GM18511 (cell line): Measurements from ENCODE around the gene STAT5A.
A peak's percentile ranks its signal among the peaks of the same experiment; 100 is the strongest.
"Not testable (repeated sequence)": the region's sequence is repeated elsewhere in the genome, so short reads cannot be mapped to it uniquely, and the experiment has no call there.

ENCODE experiments used
- ATAC-seq: cut with Tn5 transposase; IDR thresholded peaks from one replicate; pipeline ENCODE4 v1.9.1; 2021; ENCODE audit warnings: mild to moderate bottlenecking, moderate library complexity; ENCODE audit not compliant: unreplicated experiment

Gene STAT5A

DNA sequence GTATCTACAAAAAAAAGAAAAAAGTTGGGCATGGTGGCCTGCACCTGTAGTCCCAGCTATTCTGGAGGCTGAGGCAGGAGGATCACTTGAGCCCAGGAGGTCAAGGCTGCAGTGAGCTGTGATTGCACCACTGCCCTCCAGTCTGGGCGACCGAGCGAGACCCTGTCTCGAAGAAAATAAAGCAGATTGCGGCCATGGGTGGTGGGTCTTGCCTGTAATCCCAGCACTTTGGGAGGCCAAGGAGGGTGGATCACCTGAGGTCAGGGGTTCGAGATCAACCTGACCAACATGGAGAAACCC, 16.7 kb downstream of the STAT5A start:
- ATAC-seq, result not testable (repeated sequence)

GRCh38 chr17:42305543-42306384, 17.5 kb downstream of the STAT5A start:
- ATAC-seq, result no peak

DNA sequence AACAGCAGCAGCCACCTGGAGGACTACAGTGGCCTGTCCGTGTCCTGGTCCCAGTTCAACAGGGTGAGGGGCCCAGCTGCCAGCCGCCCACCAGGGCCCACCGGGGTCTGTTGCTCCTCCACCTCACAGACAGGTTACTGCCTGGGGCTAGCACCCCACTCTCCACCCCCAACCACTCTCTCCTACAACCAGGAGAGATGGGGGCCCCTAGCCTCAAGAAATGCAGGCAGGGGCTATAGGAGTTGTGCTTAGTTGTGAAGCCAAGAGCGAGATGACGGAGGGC, 18.0 kb downstream of the STAT5A start:
- no peak for ATAC-seq

GRCh38 chr17:42307362-42307927, 19.1 kb downstream of the STAT5A start:
- ATAC-seq, result no peak

DNA sequence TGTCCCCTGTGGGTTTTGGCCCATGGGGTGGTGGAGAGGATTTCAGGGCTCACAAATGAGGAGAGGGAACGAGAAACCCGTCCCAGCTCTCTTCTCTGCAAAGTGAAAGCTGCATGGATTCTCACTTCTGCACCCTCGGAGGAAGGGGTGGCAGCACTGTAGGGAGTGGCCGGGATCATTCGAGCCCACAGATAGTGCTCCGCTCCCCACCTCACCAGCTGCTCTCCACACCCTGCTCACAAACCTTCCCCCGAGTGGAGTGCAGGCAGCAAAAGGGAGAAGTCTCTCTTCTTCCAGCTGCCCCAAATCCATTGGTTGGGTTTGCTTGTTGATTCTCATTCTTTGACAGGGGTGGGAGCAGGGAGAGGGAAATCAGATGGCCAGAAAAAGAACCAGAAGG, 20.1 kb downstream of the STAT5A start:
- ATAC-seq, result no peak

GRCh38 chr17:42309142-42309541, 20.8 kb downstream of the STAT5A start:
- ATAC-seq, result no peak

- ATAC-seq, result no peak
These were observed 21.9 kb downstream of the STAT5A start for GRCh38 chr17:42309986-42310786.

DNA sequence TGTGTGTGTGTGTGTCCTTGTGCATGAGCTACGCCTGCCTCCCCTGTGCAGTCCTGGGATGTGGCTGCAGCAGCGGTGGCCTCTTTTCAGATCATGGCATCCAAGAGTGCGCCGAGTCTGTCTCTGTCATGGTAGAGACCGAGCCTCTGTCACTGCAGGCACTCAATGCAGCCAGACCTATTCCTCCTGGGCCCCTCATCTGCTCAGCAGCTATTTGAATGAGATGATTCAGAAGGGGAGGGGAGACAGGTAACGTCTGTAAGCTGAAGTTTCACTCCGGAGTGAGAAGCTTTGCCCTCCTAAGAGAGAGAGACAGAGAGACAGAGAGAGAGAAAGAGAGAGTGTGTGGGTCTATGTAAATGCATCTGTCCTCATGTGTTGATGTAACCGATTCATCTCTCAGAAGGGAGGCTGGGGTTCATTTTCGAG, 22.5 kb downstream of the STAT5A start:
- no peak for ATAC-seq

- ATAC-seq, result no peak
These were observed 23.1 kb downstream of the STAT5A start for GRCh38 chr17:42311240-42312034.

DNA sequence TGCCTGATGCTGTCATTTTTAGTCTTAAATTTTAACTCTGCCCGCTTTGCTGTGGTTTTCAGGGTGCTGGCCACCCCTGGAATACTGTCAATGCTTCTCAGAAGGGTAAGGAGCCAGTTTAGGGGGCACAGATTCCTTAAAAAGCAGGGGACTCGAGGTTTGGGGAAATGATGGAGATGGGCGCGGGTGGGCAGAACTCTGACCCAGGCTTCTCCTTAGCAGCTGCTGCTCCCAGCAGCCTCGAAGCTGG, 23.7 kb downstream of the STAT5A start:
- no peak for ATAC-seq

- no peak for ATAC-seq
These were observed 24.2 kb downstream of the STAT5A start for GRCh38 chr17:42312285-42313130.

DNA sequence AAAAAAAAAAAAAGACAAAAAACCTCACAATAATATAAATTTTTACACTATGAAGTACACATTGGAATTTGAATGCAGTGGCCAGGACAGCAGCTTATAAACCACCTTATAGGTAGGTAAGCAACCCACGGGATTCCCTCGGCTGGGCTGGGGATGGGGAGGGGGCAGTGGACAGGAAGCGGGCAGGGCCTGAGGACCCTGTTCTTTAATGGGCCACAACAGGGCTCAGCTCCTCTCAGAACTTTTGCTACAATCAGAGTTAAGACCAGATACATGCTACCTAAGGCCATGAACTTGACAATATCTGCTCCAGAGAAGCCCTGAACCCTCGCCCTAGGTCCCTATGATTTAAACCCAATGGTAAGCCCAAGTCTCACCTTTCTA, 25.1 kb downstream of the STAT5A start:
- no peak for ATAC-seq

DNA sequence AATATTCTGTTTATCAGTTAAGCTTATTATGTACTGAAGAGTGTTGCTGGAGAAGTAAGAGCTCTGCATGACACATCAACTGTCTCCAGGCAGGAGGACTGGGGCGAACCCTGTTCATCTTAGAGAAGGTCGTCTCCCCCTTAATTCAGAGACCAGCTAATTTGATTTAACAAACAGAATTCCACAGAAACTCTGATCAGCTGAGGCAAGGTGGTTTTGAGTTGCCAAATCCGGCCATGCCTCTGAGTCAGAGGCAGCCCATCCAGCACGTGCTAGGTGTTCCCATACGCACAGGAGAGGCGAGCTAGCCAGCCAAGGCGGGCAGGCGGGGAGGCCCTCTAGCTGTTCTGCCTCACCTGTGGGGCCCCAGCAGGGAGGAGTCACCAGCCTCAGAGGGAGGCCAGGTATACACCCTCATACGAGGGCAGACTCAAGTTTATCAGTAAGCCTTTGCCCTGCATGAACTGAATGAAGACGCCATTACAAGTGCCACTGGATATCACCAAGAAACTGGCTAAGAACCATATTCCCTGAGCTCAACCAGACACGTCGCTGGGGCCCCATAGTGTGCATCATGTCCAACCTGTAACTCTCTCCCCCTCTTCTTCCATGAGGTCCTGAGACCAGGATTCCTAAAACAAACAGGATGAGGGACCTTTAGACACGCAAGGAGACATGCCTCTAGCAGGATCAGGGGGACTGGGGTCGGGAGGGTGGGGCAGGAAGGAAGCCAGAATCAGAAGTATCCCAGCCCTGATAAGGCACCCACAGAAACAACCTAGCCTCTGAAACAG, 25.7 kb downstream of the STAT5A start:
- ATAC-seq, result no peak

DNA sequence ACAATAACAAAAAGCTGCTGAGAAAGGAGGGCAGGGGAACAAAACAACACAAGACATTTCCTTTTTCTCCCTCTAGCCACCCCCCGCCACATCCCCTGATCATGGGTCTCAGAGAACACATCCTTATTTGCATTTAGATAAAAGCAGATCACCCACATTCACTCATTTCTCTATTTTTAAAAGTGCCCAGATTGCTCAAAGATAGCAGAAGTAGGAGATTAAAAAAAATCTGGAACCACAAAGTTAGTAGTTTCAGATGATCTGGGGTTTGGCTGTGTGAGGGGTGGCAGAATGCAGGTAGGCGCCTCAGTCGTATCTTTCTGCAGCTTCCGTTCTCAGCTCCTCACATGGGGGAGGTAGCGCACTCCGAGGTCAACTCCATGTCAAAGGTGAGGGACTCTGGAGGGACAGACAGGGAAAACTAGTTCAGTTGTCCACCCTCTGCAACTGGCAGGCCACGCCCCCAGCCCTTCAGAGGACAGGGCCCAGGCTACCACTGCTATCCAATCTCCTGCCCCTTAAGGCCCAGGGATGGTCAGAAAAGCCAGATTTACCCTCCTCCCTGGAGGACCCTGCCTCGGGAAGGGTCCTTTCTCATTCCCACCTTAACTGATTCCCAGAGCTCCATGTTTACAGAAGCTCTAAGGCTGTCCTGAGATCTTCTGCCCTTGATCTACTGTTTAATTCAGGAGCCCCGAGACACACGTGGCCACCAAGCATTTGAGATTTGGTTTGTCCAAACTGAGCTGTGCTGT, 27.3 kb downstream of the STAT5A start:
- ATAC-seq, result peak; percentile 63

- no peak for ATAC-seq
These were observed 28.5 kb downstream of the STAT5A start for GRCh38 chr17:42316755-42317154.

GRCh38 chr17:42317266-42317845, 29.1 kb downstream of the STAT5A start:
- ATAC-seq, result no peak

- not testable (repeated sequence) for ATAC-seq
These were observed 29.7 kb downstream of the STAT5A start for GRCh38 chr17:42317967-42318366.

DNA sequence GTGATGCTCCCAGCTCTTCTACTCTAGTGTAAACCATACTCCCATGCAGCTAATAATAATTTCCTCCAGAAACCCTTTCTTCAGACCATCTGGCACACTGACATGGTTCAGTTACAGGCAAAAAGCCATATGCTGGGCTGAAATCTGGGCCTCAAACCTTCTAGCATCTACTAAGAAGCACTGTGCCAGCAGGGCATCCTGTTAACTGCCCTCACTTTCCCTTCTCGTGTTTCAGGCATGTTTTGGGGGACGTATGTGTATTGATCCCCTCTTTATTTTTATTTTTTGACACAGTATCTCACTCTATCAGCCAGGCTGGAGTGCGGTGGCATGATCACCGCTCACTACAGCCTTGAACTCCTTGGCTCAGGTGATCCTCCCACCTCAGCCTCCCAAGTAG, 33.3 kb downstream of the STAT5A start:
- ATAC-seq, result no peak
